Fibroblast of villous mesenchyme (primary cell): ENCODE measurements around the gene CAGE1. TPM values are rescaled to one million over a fixed set of nuclear protein-coding genes. Genes with fewer than 3 reads are reported as not detected.

ENCODE experiments used
- DNase-seq: peaks from one replicate; pipeline ENCODE4 v3.0.0-alpha.2; 2010; ENCODE audit warnings: low read depth
- H3K4me3 ChIP-seq: 2 replicates; pipeline ENCODE4 v1.5.1; 2011; ENCODE audit warnings: low read depth, mild to moderate bottlenecking, low read length
- CTCF ChIP-seq: IDR thresholded peaks from 2 replicates; pipeline ENCODE4 v1.5.1; 2012; ENCODE audit warnings: low read depth, mild to moderate bottlenecking, low read length; ENCODE audit not compliant: insufficient read depth
- total RNA-seq: library from RNA; depleted of rRNA; stranded (reverse); fragments of >200 nt; gene quantifications from 2 replicates; pipeline ENCODE4 v1.2.3, GENCODE V29; 2012

The CAGE1 gene
- total RNA-seq, 1 donor, result under 0.01 TPM

GRCh38 chr6:7282097-7282906 is 107.2 kb downstream of the CAGE1 start:
- DNase-seq, result no peak
- TF ChIP-seq CTCF, result no peak
- H3K4me3 ChIP-seq, result no peak overlapping the region

Other genes with a start within 250 kb of the CAGE1 start
- 91.2 and 203 TPM in 2 replicates for gene SSR1, start 76.5 kb downstream of the CAGE1 start, total RNA-seq
- gene RIOK1, start 66 bp upstream of the CAGE1 start, total RNA-seq, result 15.8 and 24.2 TPM in 2 replicates
- 28.1 and 33.2 TPM in 2 replicates for gene DSP, start 151.9 kb upstream of the CAGE1 start, total RNA-seq
- 11.0 and 16.4 TPM in 2 replicates for gene SNRNP48, start 200.5 kb upstream of the CAGE1 start, total RNA-seq